ENCODE measurements around the gene SIX5.

DNA sequence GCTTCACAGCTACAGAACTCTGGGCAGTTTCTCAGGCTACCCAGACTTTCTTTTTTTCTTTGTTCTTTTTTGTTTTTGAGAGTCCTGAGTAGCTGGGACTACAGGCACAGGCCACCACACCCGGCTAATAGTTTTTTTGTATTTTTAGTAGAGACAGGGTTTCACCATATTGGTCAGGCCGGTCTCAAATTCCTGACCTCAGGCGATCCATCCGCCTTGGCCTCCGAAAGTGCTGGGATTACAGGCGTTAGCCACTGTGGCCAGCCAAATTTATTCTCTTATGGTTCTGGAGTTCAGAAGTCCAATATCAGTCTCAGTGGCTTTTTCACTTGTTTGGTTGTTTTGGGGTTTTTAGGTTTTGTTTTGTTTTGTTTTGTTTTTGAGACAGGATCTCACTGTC lies 23.4 kb downstream of the SIX5 start:
- TF ChIP-seq CTCF (conservative IDR thresholded peaks at IDR 0.05; ENCODE audit: low read length): no peak
- TF ChIP-seq EZH2phosphoT487 (IDR thresholded peaks at IDR 0.05; ENCODE audit: borderline replicate concordance, low read depth, low read length): no peak
